ENCODE results near the gene LEF1. TPM values are rescaled to one million over a fixed set of nuclear protein-coding genes. Genes with fewer than 3 reads are reported as not detected.

Gene LEF1
- total and polyA plus RNA-seq, 2 of the 8 experiments (the other 6 are each of a cell fraction or from before 2014, with no cell fraction given), result 2.6 to 5.2 TPM

DNA sequence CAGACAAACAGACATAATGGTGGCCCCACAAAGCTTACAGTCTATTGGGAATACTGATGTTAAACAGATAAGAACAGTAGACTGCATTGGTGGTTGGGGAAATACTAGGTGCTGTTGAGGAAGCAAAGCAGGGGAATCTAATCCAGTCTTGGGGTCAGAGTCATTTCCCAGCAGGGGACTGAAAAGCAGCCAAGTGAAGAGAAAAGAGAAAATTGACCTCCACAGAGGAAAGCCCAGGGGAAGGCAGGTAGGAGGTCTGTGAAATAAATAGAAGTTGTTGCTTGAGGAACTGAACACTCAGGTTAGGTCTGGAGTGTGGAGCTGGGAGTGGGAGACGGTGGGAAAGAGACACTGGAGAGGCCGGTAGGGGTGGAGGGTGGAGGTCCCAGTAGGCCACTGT is 33.0 kb upstream of the LEF1 start:
- no peak for FAIRE-seq
- Histone ChIP-seq H3K36me3 (ENCODE audit: control insufficient read depth in 2 of 4, insufficient read depth in 4 of 4, low read length in 3 of 4) (no peaks in the 10 kb centered on the region), H3K4me2 (ENCODE audit: insufficient read depth in 1 of 2, low read depth in 2 of 2, low read length in 2 of 2) (no peak overlapping the region), H3K23me2 (ENCODE audit: low read depth, low read length) (no peaks in the 10 kb centered on the region), H3K27me3 (replicated peaks in 1 of 4; ENCODE audit: control insufficient read depth in 3 of 4, extremely low read depth in 1 of 4, insufficient read depth in 3 of 4, low read length in 3 of 4) (no peaks in the 10 kb centered on the region), H4K91ac (replicated peaks; ENCODE audit: insufficient read length, low read length) (no peak overlapping the region), H2BK15ac (ENCODE audit: low read length) (no peak overlapping the region), H3K4ac (replicated peaks; ENCODE audit: insufficient read length, low read depth, low read length) (no peak overlapping the region), H2BK20ac (ENCODE audit: low read length) (no peak overlapping the region), H4K5ac (ENCODE audit: insufficient read length, low read depth, low read length) (no peak overlapping the region), H3K9ac (replicated peaks in 1 of 4; ENCODE audit: extremely low read depth in 1 of 4, low read depth in 3 of 4, low read length in 3 of 4) (no peak overlapping the region), H3K9me3 (ENCODE audit: insufficient read depth in 2 of 2, low read depth in 1 of 2, low read length in 1 of 2) (no peaks in the 10 kb centered on the region), H3K18ac (ENCODE audit: extremely low read depth, low read length) (no peak overlapping the region), H3K27ac (ENCODE audit: low read depth, low read length) (no peak overlapping the region), H3K4me1 (replicated peaks in 1 of 4; ENCODE audit: control insufficient read depth in 3 of 4, insufficient read depth in 4 of 4, low read length in 3 of 4) (no peaks in the 10 kb centered on the region), H3K79me2 (ENCODE audit: control insufficient read depth in 1 of 2, insufficient read depth in 2 of 2, low read length in 2 of 2) (no peaks in the 10 kb centered on the region), H2AK5ac (ENCODE audit: low read depth, low read length) (no peak overlapping the region), H4K8ac (ENCODE audit: extremely low read depth, insufficient read depth, low read length) (no peak overlapping the region), H2BK120ac (replicated peaks; ENCODE audit: low read depth, low read length) (no peak overlapping the region), H2BK12ac (ENCODE audit: low read depth, low read length) (no peak overlapping the region), H3K23ac (ENCODE audit: insufficient read length) (no peak overlapping the region), H3K79me1 (ENCODE audit: low read depth, low read length) (no peaks in the 10 kb centered on the region), H2AFZ (ENCODE audit: low read length) (no peak overlapping the region), H3K14ac (ENCODE audit: insufficient read length) (no peak overlapping the region), H4K20me1 (replicated peaks in 1 of 2; ENCODE audit: control insufficient read depth in 1 of 2, insufficient read depth in 2 of 2, low read length in 2 of 2) (peaks cover 0 to 1% of the 10 kb centered on the region in 2 experiments), H3K4me3 (ENCODE audit: extremely low read depth in 1 of 4, insufficient read depth in 2 of 4, low read depth in 3 of 4, low read length in 4 of 4) (no peak overlapping the region), H3K56ac (replicated peaks; ENCODE audit: insufficient read length, low read depth, low read length) (no peak overlapping the region), H2BK5ac (ENCODE audit: low read depth, low read length) (no peak overlapping the region)
- TF ChIP-seq GABPA (IDR thresholded peaks at IDR 0.05; ENCODE audit: borderline replicate concordance, insufficient read depth, low read length), result no peak
- TF ChIP-seq, protein P1, sequence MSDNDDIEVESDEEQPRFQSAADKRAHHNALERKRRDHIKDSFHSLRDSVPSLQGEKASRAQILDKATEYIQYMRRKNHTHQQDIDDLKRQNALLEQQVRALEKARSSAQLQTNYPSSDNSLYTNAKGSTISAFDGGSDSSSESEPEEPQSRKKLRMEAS (IDR thresholded peaks at IDR 0.05), result no peak
- TF ChIP-seq, protein P2, sequence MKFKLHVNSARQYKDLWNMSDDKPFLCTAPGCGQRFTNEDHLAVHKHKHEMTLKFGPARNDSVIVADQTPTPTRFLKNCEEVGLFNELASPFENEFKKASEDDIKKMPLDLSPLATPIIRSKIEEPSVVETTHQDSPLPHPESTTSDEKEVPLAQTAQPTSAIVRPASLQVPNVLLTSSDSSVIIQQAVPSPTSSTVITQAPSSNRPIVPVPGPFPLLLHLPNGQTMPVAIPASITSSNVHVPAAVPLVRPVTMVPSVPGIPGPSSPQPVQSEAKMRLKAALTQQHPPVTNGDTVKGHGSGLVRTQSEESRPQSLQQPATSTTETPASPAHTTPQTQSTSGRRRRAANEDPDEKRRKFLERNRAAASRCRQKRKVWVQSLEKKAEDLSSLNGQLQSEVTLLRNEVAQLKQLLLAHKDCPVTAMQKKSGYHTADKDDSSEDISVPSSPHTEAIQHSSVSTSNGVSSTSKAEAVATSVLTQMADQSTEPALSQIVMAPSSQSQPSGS (IDR thresholded peaks at IDR 0.05; ENCODE audit: low read length), result no peak
- no peak for TF ChIP-seq CREB1 (IDR thresholded peaks at IDR 0.05)
- TF ChIP-seq TEAD4 (IDR thresholded peaks at IDR 0.05; ENCODE audit: low read depth, low read length), result no peak
- 89% methylated on average over 2 of the region's 2 CpGs; no CpG with 5 or more reads in 1 of the 2 experiments for WGBS, 2 experiments (ENCODE audit: extremely low coverage in 1 of 2, insufficient coverage in 1 of 2, insufficient read length in 1 of 2, insufficient replicate concordance in 2 of 2, low coverage in 1 of 2, low lambda C conversion rate in 2 of 2, missing lambda C conversion rate in 1 of 2)
- CTCF ChIA-PET (ENCODE audit: partially characterized antibody), result no interaction called here
- POLR2A ChIA-PET (ENCODE audit: partially characterized antibody), result no interaction called here
- DNase-seq (ENCODE audit: low read depth in 1 of 2, low spot score in 2 of 2), result no peak

Data from H1 (cell line).